GM21576 (cell line): Measurements from ENCODE around the gene CEBPZOS.
"Not testable (repeated sequence)": the region's sequence is repeated elsewhere in the genome, so short reads cannot be mapped to it uniquely, and the experiment has no call there.

Experiments used
- ATAC-seq: cut with Tn5 transposase; IDR thresholded peaks from one replicate; pipeline ENCODE4 v1.9.1; 2021; ENCODE audit warnings: mild to moderate bottlenecking, moderate library complexity; ENCODE audit not compliant: unreplicated experiment

CEBPZOS gene

GRCh38 chr2:37190290-37190689 is 6.0 kb upstream of the CEBPZOS start:
- no peak for ATAC-seq

GRCh38 chr2:37191253-37191652 is 5.0 kb upstream of the CEBPZOS start:
- ATAC-seq = no peak

GRCh38 chr2:37191747-37192146 is 4.5 kb upstream of the CEBPZOS start:
- no peak for ATAC-seq

GRCh38 chr2:37192551-37192950 is 3.7 kb upstream of the CEBPZOS start:
- no peak for ATAC-seq

GRCh38 chr2:37195862-37196319 is 405 bp upstream of the CEBPZOS start:
- ATAC-seq = not testable (repeated sequence)

- ATAC-seq = no peak
Measured at GRCh38 chr2:37198681-37199065, 2.4 kb downstream of the CEBPZOS start.

- no peak for ATAC-seq
Measured at GRCh38 chr2:37201208-37201607, 4.9 kb downstream of the CEBPZOS start.

GRCh38 chr2:37201766-37202165 is 5.5 kb downstream of the CEBPZOS start:
- no peak for ATAC-seq

GRCh38 chr2:37203708-37204107 is 7.4 kb downstream of the CEBPZOS start:
- ATAC-seq = no peak

- not testable (repeated sequence) for ATAC-seq
Measured at GRCh38 chr2:37205071-37205661, 8.9 kb downstream of the CEBPZOS start.

GRCh38 chr2:37205689-37206341 is 9.5 kb downstream of the CEBPZOS start:
- no peak for ATAC-seq

- not testable (repeated sequence) for ATAC-seq
Measured at GRCh38 chr2:37206760-37207159, 10.5 kb downstream of the CEBPZOS start.

GRCh38 chr2:37211212-37211611 is 14.9 kb downstream of the CEBPZOS start:
- no peak for ATAC-seq

- ATAC-seq = no peak
Measured at GRCh38 chr2:37211939-37212338, 15.6 kb downstream of the CEBPZOS start.

- no peak for ATAC-seq
Measured at GRCh38 chr2:37215250-37215649, 19.0 kb downstream of the CEBPZOS start.

- no peak for ATAC-seq
Measured at GRCh38 chr2:37219046-37219445, 22.8 kb downstream of the CEBPZOS start.

GRCh38 chr2:37223131-37223530 is 26.8 kb downstream of the CEBPZOS start:
- no peak for ATAC-seq

GRCh38 chr2:37224063-37224462 is 27.8 kb downstream of the CEBPZOS start:
- no peak for ATAC-seq

GRCh38 chr2:37225129-37225528 is 28.8 kb downstream of the CEBPZOS start:
- not testable (repeated sequence) for ATAC-seq

GRCh38 chr2:37226863-37227262 is 30.6 kb downstream of the CEBPZOS start:
- no peak for ATAC-seq

GRCh38 chr2:37228788-37229187 is 32.5 kb downstream of the CEBPZOS start:
- ATAC-seq = no peak

- no peak for ATAC-seq
Measured at GRCh38 chr2:37230581-37230980, 34.3 kb downstream of the CEBPZOS start.
